K562 (cell line): ENCODE results near the gene PRKAG1. TPM values are rescaled to one million over a fixed set of nuclear protein-coding genes. Genes with fewer than 3 reads are reported as not detected.

Experiments used
- polyA plus RNA-seq, 8 experiments: library from polyadenylated mRNA; depleted of rRNA in 4 of 8; stranded (reverse) in 5 of 8; unstranded in 3 of 8; fragments of >200 nt; fragmentation: Nextera tagmentation in 2 of 8; fragmentation: Illumina TruSeq in 1 of 8; extraction: Ambion mirVana in 2 of 8; extraction: Trizol in 1 of 8; gene quantifications; 2 replicates each; pipeline versions ENCODE4 v1.2.1 to v1.2.3, GENCODE V29; 2011 to 2014; ENCODE audit warnings: inconsistent platforms in 1 of 8, missing spikeins in 1 of 8
- small RNA-seq: library from RNA; depleted of rRNA; stranded (forward); fragments of <200 nt; gene quantifications from one replicate; pipeline ENCODE3, GENCODE V24; 2014
- total RNA-seq, 7 experiments: library from RNA; depleted of rRNA in 6 of 7; stranded (reverse); fragments of >200 nt in 6 of 7; fragmentation: Illumina TruSeq in 2 of 7; extraction: Trizol in 2 of 7; gene quantifications; 2 replicates each; pipeline versions ENCODE4 v1.2.1 to v1.2.3, GENCODE V29; 2011 to 2021; ENCODE audit warnings: low replicate concordance in 1 of 7

The PRKAG1 gene
- total and polyA plus RNA-seq, 9 of the 15 experiments (the other 6 are each of a cell fraction or from before 2014, with no cell fraction given), result 51.1 to 126 (median 79.1) TPM

Small RNA genes lying within 50 kb of the gene (small RNA-seq; reads per million reads assigned to genes)
- gene RNU6-940P, result not detected

Other genes with a start within 250 kb of the PRKAG1 start
Only the 7 nearest of the 16 such genes appear.
- 45.8 and 62.4 TPM in 2 replicates for gene ARF3, start 61.3 kb downstream of the PRKAG1 start, total RNA-seq (2014; rRNA removed)
- 53.7 and 56.2 TPM in 2 replicates for gene ARF3, start 61.3 kb downstream of the PRKAG1 start, total RNA-seq (2014; rRNA removed; fragmentation: Illumina TruSeq; extraction: Trizol)
- gene ARF3, start 61.3 kb downstream of the PRKAG1 start, total RNA-seq (2015; rRNA removed; fragmentation: Illumina TruSeq; extraction: Trizol), result 64.4 and 64.9 TPM in 2 replicates
- gene ARF3, start 61.3 kb downstream of the PRKAG1 start, total RNA-seq (2021), result 130 and 132 TPM in 2 replicates
- gene ARF3, start 61.3 kb downstream of the PRKAG1 start, polyA plus RNA-seq (2011; rRNA removed), result 126 and 170 TPM in 2 replicates
- 85.5 and 90.9 TPM in 2 replicates for gene ARF3, start 61.3 kb downstream of the PRKAG1 start, polyA plus RNA-seq (2014; fragmentation: Illumina TruSeq; extraction: Trizol)
- gene ARF3, start 61.3 kb downstream of the PRKAG1 start, polyA plus RNA-seq (2014; fragmentation: Nextera tagmentation; extraction: Ambion mirVana), result 1 to 10 TPM; 5.9 to 7.4 TPM
- gene ARF3, start 61.3 kb downstream of the PRKAG1 start, polyA plus RNA-seq (2014; rRNA removed), result 68.6 and 76.7 TPM in 2 replicates
- 2.1 and 2.4 TPM in 2 replicates for gene WNT10B, start 47.0 kb downstream of the PRKAG1 start, total RNA-seq (2014; rRNA removed)
- gene WNT10B, start 47.0 kb downstream of the PRKAG1 start, total RNA-seq (2014; rRNA removed; fragmentation: Illumina TruSeq; extraction: Trizol), result 1.2 and 1.3 TPM in 2 replicates
- gene WNT10B, start 47.0 kb downstream of the PRKAG1 start, total RNA-seq (2015; rRNA removed; fragmentation: Illumina TruSeq; extraction: Trizol), result 0.53 and 0.69 TPM in 2 replicates
- 2.4 and 2.6 TPM in 2 replicates for gene WNT10B, start 47.0 kb downstream of the PRKAG1 start, total RNA-seq (2021)
- gene WNT10B, start 47.0 kb downstream of the PRKAG1 start, polyA plus RNA-seq (2011; rRNA removed), result 1.8 and 2.2 TPM in 2 replicates
- 1.8 and 1.9 TPM in 2 replicates for gene WNT10B, start 47.0 kb downstream of the PRKAG1 start, polyA plus RNA-seq (2014; fragmentation: Illumina TruSeq; extraction: Trizol)
- under 1 TPM; 0.25 to 0.31 TPM for gene WNT10B, start 47.0 kb downstream of the PRKAG1 start, polyA plus RNA-seq (2014; fragmentation: Nextera tagmentation; extraction: Ambion mirVana)
- gene WNT10B, start 47.0 kb downstream of the PRKAG1 start, polyA plus RNA-seq (2014; rRNA removed), result 0.91 and 2.3 TPM in 2 replicates
- gene WNT1, start 40.5 kb downstream of the PRKAG1 start, total RNA-seq (2014; rRNA removed), result not detected in 2 replicates
- not detected in 2 replicates for gene WNT1, start 40.5 kb downstream of the PRKAG1 start, total RNA-seq (2014; rRNA removed; fragmentation: Illumina TruSeq; extraction: Trizol)
- not detected in 2 replicates for gene WNT1, start 40.5 kb downstream of the PRKAG1 start, total RNA-seq (2015; rRNA removed; fragmentation: Illumina TruSeq; extraction: Trizol)
- not detected in 2 replicates for gene WNT1, start 40.5 kb downstream of the PRKAG1 start, total RNA-seq (2021)
- not detected in 2 replicates for gene WNT1, start 40.5 kb downstream of the PRKAG1 start, polyA plus RNA-seq (2011; rRNA removed)
- gene WNT1, start 40.5 kb downstream of the PRKAG1 start, polyA plus RNA-seq (2014; fragmentation: Illumina TruSeq; extraction: Trizol), result not detected in 2 replicates
- gene WNT1, start 40.5 kb downstream of the PRKAG1 start, polyA plus RNA-seq (2014; fragmentation: Nextera tagmentation; extraction: Ambion mirVana), result not detected
- gene WNT1, start 40.5 kb downstream of the PRKAG1 start, polyA plus RNA-seq (2014; rRNA removed), result 0.38 TPM in 1 of 2 replicates, not detected in the other
- 2.5 and 3.6 TPM in 2 replicates for gene DDN, start 19.4 kb downstream of the PRKAG1 start, total RNA-seq (2014; rRNA removed)
- gene DDN, start 19.4 kb downstream of the PRKAG1 start, total RNA-seq (2014; rRNA removed; fragmentation: Illumina TruSeq; extraction: Trizol), result 0.99 and 1.4 TPM in 2 replicates
- 2.3 and 2.5 TPM in 2 replicates for gene DDN, start 19.4 kb downstream of the PRKAG1 start, total RNA-seq (2015; rRNA removed; fragmentation: Illumina TruSeq; extraction: Trizol)
- gene DDN, start 19.4 kb downstream of the PRKAG1 start, total RNA-seq (2021), result 3.4 and 3.6 TPM in 2 replicates
- gene DDN, start 19.4 kb downstream of the PRKAG1 start, polyA plus RNA-seq (2011; rRNA removed), result 0.31 and 0.42 TPM in 2 replicates
- 1.6 and 1.9 TPM in 2 replicates for gene DDN, start 19.4 kb downstream of the PRKAG1 start, polyA plus RNA-seq (2014; fragmentation: Illumina TruSeq; extraction: Trizol)
- under 1 TPM; 0.03 to 0.13 TPM for gene DDN, start 19.4 kb downstream of the PRKAG1 start, polyA plus RNA-seq (2014; fragmentation: Nextera tagmentation; extraction: Ambion mirVana)
- gene DDN, start 19.4 kb downstream of the PRKAG1 start, polyA plus RNA-seq (2014; rRNA removed), result 2.2 and 2.4 TPM in 2 replicates
- gene KMT2D, start 42.0 kb upstream of the PRKAG1 start, total RNA-seq (2014; rRNA removed), result 17.5 and 23.5 TPM in 2 replicates
- gene KMT2D, start 42.0 kb upstream of the PRKAG1 start, total RNA-seq (2014; rRNA removed; fragmentation: Illumina TruSeq; extraction: Trizol), result 10.5 and 10.6 TPM in 2 replicates
- 13.7 and 20.1 TPM in 2 replicates for gene KMT2D, start 42.0 kb upstream of the PRKAG1 start, total RNA-seq (2015; rRNA removed; fragmentation: Illumina TruSeq; extraction: Trizol)
- gene KMT2D, start 42.0 kb upstream of the PRKAG1 start, total RNA-seq (2021), result 89.5 and 93.7 TPM in 2 replicates
- gene KMT2D, start 42.0 kb upstream of the PRKAG1 start, polyA plus RNA-seq (2011; rRNA removed), result 9.9 and 15.2 TPM in 2 replicates
- 53.8 and 73.7 TPM in 2 replicates for gene KMT2D, start 42.0 kb upstream of the PRKAG1 start, polyA plus RNA-seq (2014; fragmentation: Illumina TruSeq; extraction: Trizol)
- 1 to 10 TPM in 1 of 2 experiments, under 1 TPM in 1; 0.22 to 1.4 TPM for gene KMT2D, start 42.0 kb upstream of the PRKAG1 start, polyA plus RNA-seq (2014; fragmentation: Nextera tagmentation; extraction: Ambion mirVana)
- 33.3 and 42.1 TPM in 2 replicates for gene KMT2D, start 42.0 kb upstream of the PRKAG1 start, polyA plus RNA-seq (2014; rRNA removed)
- 6.8 and 7.2 TPM in 2 replicates for gene RHEBL1, start 51.2 kb upstream of the PRKAG1 start, total RNA-seq (2014; rRNA removed)
- gene RHEBL1, start 51.2 kb upstream of the PRKAG1 start, total RNA-seq (2014; rRNA removed; fragmentation: Illumina TruSeq; extraction: Trizol), result 8.2 and 8.5 TPM in 2 replicates
- gene RHEBL1, start 51.2 kb upstream of the PRKAG1 start, total RNA-seq (2015; rRNA removed; fragmentation: Illumina TruSeq; extraction: Trizol), result 4.0 and 4.3 TPM in 2 replicates
- gene RHEBL1, start 51.2 kb upstream of the PRKAG1 start, total RNA-seq (2021), result 7.7 and 8.8 TPM in 2 replicates
- 8.1 and 10.4 TPM in 2 replicates for gene RHEBL1, start 51.2 kb upstream of the PRKAG1 start, polyA plus RNA-seq (2011; rRNA removed)
- 7.0 and 9.7 TPM in 2 replicates for gene RHEBL1, start 51.2 kb upstream of the PRKAG1 start, polyA plus RNA-seq (2014; fragmentation: Illumina TruSeq; extraction: Trizol)
- gene RHEBL1, start 51.2 kb upstream of the PRKAG1 start, polyA plus RNA-seq (2014; fragmentation: Nextera tagmentation; extraction: Ambion mirVana), result 10 to 100 TPM; 27.4 to 36.1 TPM
- 10.0 and 14.4 TPM in 2 replicates for gene RHEBL1, start 51.2 kb upstream of the PRKAG1 start, polyA plus RNA-seq (2014; rRNA removed)
- 1.7 and 2.6 TPM in 2 replicates for gene DHH, start 76.0 kb upstream of the PRKAG1 start, total RNA-seq (2014; rRNA removed)
- 0.40 and 0.45 TPM in 2 replicates for gene DHH, start 76.0 kb upstream of the PRKAG1 start, total RNA-seq (2014; rRNA removed; fragmentation: Illumina TruSeq; extraction: Trizol)
- gene DHH, start 76.0 kb upstream of the PRKAG1 start, total RNA-seq (2015; rRNA removed; fragmentation: Illumina TruSeq; extraction: Trizol), result 1.1 and 1.2 TPM in 2 replicates
- gene DHH, start 76.0 kb upstream of the PRKAG1 start, total RNA-seq (2021), result 2.2 and 2.3 TPM in 2 replicates
- gene DHH, start 76.0 kb upstream of the PRKAG1 start, polyA plus RNA-seq (2011; rRNA removed), result 0.29 and 2.4 TPM in 2 replicates
- gene DHH, start 76.0 kb upstream of the PRKAG1 start, polyA plus RNA-seq (2014; fragmentation: Illumina TruSeq; extraction: Trizol), result 0.54 and 0.60 TPM in 2 replicates
- under 1 TPM; 0.07 to 0.11 TPM for gene DHH, start 76.0 kb upstream of the PRKAG1 start, polyA plus RNA-seq (2014; fragmentation: Nextera tagmentation; extraction: Ambion mirVana)
- 1.8 and 2.4 TPM in 2 replicates for gene DHH, start 76.0 kb upstream of the PRKAG1 start, polyA plus RNA-seq (2014; rRNA removed)